SK-N-MC (cell line): ENCODE data around the gene CASZ1.

Source experiments
- EZH2 ChIP-seq: fragments of 200-600 bp; sonication (generic); IDR thresholded peaks from one replicate; pipeline ENCODE4 v1.6.1; 2017; ENCODE audit warnings: antibody characterized with exemption
- POLR2AphosphoS5 ChIP-seq: IDR thresholded peaks from 2 replicates; pipeline ENCODE4 v1.6.1; 2012; ENCODE audit warnings: mild to moderate bottlenecking, low read depth, low read length, borderline replicate concordance

DNA sequence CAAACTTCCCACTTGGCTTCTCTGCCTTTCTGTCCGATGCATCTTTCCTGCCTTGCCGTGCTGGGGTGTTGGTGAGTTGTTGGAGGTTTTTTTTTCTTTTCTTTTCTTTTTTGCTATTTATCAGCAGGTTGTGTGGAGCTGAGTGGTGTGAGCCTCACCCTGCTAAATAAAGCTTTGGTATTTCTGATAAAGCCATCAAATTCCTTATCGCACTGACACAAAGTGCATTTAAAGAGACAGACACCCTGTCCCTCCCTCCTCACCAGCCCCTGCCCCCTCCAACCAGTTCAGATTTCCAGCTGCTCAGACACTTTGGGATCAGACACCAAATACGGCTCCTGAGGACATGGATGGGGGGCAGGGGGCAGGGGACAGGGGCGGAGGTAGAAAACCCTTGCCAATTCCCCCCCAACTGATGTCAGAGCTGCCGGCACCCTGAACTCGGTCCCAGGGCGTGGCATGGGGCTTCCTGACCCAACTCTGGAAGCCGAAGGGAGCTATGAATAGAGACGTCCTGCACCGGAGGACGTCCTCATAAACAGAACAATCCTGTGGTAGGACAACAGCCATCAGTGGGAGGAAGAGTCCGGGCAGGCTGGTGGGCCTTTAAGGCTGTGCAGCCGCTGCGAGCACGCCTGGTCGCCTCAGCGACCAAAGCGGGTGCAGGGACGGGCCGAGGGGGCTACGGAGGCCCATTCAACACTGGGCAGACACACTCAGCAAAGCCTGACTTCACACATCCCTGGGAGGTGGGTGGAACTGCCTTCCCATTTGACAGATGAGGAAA lies 79.0 kb downstream of the CASZ1 start:
- TF ChIP-seq POLR2AphosphoS5 (no peak), EZH2 (no peak)
